Measurements from ENCODE around the gene TRIM54.

TRIM54 gene

GRCh38 chr2:27322301-27322765, 40.1 kb downstream of the TRIM54 start:
- TF ChIP-seq CTCF (IDR thresholded peaks at IDR 0.05; ENCODE audit: control insufficient read depth, extremely low read depth, insufficient read depth): no peak
- DNase-seq (ENCODE audit: low read depth): no peak
- peak overlapping the region; percentile 90 for H3K4me3 ChIP-seq (ENCODE audit: low read depth, low read length)

DNA sequence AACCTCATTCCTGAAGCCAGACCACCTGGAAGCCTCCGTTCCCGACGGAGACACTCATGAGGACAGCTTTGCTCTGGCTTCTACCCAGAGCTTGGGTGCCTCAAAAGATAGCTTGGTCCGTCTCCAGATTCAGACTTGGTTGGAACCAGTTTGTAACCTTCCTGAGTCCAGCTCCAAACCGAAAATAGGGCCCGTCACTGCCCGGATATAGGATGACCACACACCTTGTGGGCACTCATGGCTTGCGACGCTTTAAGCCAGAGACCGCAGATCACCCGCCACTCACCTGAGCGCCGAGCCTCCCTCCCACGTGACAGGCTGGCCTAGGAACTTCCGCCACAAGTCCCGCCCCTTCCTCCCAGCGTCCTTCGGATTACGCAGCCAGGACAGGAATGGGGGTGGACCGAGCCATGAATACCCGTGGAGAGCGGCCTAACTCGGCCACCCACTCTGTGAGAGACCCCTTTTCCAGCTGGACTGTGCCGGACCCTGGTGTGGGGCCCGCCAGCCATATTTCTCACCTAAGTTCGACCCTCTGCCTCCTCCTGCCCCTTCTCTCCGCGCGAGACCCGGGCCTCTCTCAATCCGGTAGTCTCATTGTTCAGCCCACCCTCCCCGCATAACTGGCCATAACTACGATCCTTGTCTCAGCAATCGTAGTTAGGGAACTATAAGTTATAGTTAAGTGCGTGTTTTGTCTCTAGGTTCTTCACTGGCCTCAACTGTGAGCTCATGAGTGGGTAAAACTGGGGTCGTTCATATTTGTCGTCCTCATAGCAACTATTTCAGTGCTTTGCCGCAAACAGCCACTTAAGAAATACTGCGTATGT, 40.8 kb downstream of the TRIM54 start, which contains the start of gene MPV17:
TSS of gene MPV17 (minus strand) at position 332 of the 830 bp plus-strand sequence. CDS start 580 bp downstream, outside the sequence.
- TF ChIP-seq CTCF (IDR thresholded peaks at IDR 0.05; ENCODE audit: control insufficient read depth, extremely low read depth, insufficient read depth): no peak
- peak within 1 kb of the TSS; percentile 90 for H3K4me3 ChIP-seq (ENCODE audit: low read depth, low read length)
- DNase-seq (ENCODE audit: low read depth): peak; percentile 82

- TF ChIP-seq CTCF (IDR thresholded peaks at IDR 0.05; ENCODE audit: control insufficient read depth, extremely low read depth, insufficient read depth): no peak
- peak overlapping the region; percentile 90 for H3K4me3 ChIP-seq (ENCODE audit: low read depth, low read length)
Measured at GRCh38 chr2:27323596-27324285, 41.5 kb downstream of the TRIM54 start.

DNA sequence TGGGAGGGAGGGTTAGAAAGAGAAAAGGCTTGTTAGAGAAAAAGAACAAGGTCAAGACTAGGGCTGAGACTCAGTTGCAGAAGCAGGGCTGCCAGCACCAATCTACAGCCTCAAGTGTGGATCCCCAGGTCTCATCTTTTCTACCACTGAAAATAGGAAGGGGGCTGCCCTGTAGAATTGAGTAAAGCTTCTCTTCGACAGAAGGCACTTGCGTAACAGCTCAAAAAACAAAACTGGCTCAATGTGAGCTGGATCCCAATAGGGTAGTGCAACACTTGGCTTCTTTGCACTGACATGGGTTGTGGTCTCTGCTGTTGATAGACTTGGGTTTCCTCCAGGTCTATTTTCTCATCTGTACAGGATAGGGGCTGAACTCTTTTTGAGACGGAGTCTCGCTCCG, 42.5 kb downstream of the TRIM54 start:
- no peak for DNase-seq (ENCODE audit: low read depth)
- no peak for TF ChIP-seq CTCF (IDR thresholded peaks at IDR 0.05; ENCODE audit: control insufficient read depth, extremely low read depth, insufficient read depth)
- H3K4me3 ChIP-seq (ENCODE audit: low read depth, low read length): no peak overlapping the region

More at GRCh38 chr2:27323596-27324285, 41.5 kb downstream of the TRIM54 start:
- no peak for DNase-seq (ENCODE audit: low read depth)

DNA sequence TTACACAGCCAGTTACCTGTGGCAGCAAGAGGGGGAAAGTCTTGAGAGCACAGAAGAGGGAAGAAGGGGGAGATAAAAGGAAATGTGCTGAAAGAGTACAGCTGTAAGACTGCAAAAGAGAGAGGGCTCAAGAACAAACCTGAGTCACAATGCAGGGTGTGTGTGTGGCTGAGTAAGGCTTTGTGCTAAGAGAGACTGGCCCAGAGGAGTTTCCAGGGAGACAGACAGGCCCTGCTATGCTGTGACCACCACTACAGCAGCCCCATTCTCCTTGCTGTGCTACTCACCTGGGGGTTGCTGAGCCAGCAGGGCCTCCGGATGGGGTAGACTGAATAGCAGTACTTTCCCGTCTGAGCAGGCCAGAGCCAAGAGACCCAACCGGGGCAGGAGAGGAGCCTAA, 53.1 kb downstream of the TRIM54 start:
- DNase-seq (ENCODE audit: low read depth): no peak
- H3K4me3 ChIP-seq (ENCODE audit: low read depth, low read length): no peak overlapping the region
- no peak for TF ChIP-seq CTCF (IDR thresholded peaks at IDR 0.05; ENCODE audit: control insufficient read depth, extremely low read depth, insufficient read depth)

GRCh38 chr2:27336173-27336572, 53.9 kb downstream of the TRIM54 start:
- TF ChIP-seq CTCF (IDR thresholded peaks at IDR 0.05; ENCODE audit: control insufficient read depth, extremely low read depth, insufficient read depth): no peak
- no peak overlapping the region for H3K4me3 ChIP-seq (ENCODE audit: low read depth, low read length)
- DNase-seq (ENCODE audit: low read depth): no peak
